Ovary (tissue), 9 donors: ENCODE data around the gene TOMM7. TPM values are rescaled to one million over a fixed set of nuclear protein-coding genes. Genes with fewer than 3 reads are reported as not detected.
"Not testable (repeated sequence)": the region's sequence is repeated elsewhere in the genome, so short reads cannot be mapped to it uniquely, and the experiment has no call there.

Source experiments
- DNase-seq, 5 donors: peaks; one replicate each; pipeline ENCODE4 v3.0.0-alpha.2; 2019 to 2020
- H3K27ac ChIP-seq, 2 donors: fragments of 200-600 bp; one replicate each; pipeline versions ENCODE4 v1.5.1 to v1.8.0; 2019 to 2022
- H3K27me3 ChIP-seq: fragments of 200-600 bp; one replicate; pipeline ENCODE4 v1.8.0; 2022
- H3K36me3 ChIP-seq: fragments of 200-600 bp; sonication (generic); one replicate; pipeline ENCODE4 v1.5.1; 2019
- H3K4me1 ChIP-seq: one replicate; pipeline ENCODE4 v1.8.1; 2013; ENCODE audit warnings: mild to moderate bottlenecking, moderate library complexity; ENCODE audit not compliant: insufficient read depth
- H3K4me3 ChIP-seq: fragments of 200-600 bp; sonication (generic); one replicate; pipeline ENCODE4 v1.5.1; 2017
- H3K9me3 ChIP-seq, 2 donors: fragments of 200-600 bp in 1 of 2; sonication (generic) in 1 of 2; one replicate each; pipeline versions ENCODE4 v1.5.1 to v1.8.1; 2013 to 2019; ENCODE audit warnings: mild to moderate bottlenecking in 1 of 2, moderate library complexity in 1 of 2
- EP300 ChIP-seq: sonication (generic); formaldehyde crosslinking; IDR thresholded peaks from one replicate; pipeline ENCODE4 v1.6.1; 2017; ENCODE audit warnings: antibody characterized with exemption
- POLR2A ChIP-seq: fragments of 450-650 bp; IDR thresholded peaks from one replicate; pipeline ENCODE4 v1.6.1; 2017; ENCODE audit warnings: antibody characterized with exemption, mild to moderate bottlenecking, moderate library complexity
- WGBS, 3 donors: extraction: QIAGEN DNeasy Blood & Tissue Kit in 1 of 3; methylation state at CpG; one replicate each; pipeline versions ENCODE4 v1.1.5 to v1.1.7; 2013 to 2017; 5-methylcytosine and 5-hydroxymethylcytosine counted together
- intact Hi-C, 4 donors: fragments of 100-400 bp; cut with DNase I; formaldehyde crosslinking; loops; one replicate each; pipeline versions ENCODE4 v1.11.0 to v1.15.1; 2022 to 2023
- polyA plus RNA-seq, 2 donors: library from polyadenylated mRNA; stranded (reverse); fragments of 200-250 nt in 1 of 2; fragments of 350-450 nt in 1 of 2; fragmentation: Illumina TruSeq in 1 of 2; extraction: RNeasy Lipid Tissue Mini Kit (QIAGEN cat#74804) in 1 of 2; gene quantifications; one replicate each; pipeline ENCODE4 v1.2.3, GENCODE V29; 2013 to 2014
- total RNA-seq, 7 donors: library from RNA; depleted of rRNA in 2 of 7; stranded (reverse); fragments of >200 nt in 2 of 7; fragmentation: NEBNext Ultra II Directional in 3 of 7; extraction: Animal tissue kit (Norgen Biotek cat#: 25700) in 3 of 7; gene quantifications; one replicate each; pipeline versions ENCODE4 v1.1.0 to v1.2.4, GENCODE V29; 2016 to 2023
- TF ChIP-seq, protein P1 (sequence below), 3 donors: fragments of 450-650 bp in 2 of 3; fragments of 200-600 bp in 1 of 3; IDR thresholded peaks; one replicate each; pipeline versions ENCODE4 v1.5.1 to v1.8.0; 2016 to 2022; ENCODE audit warnings: antibody characterized with exemption in 3 of 3, mild to moderate bottlenecking in 1 of 3
- donor health status: DM: no; HTN: no; CAD: no; lungs with moderate emphysema.
- donor health status: DM: no; HTN: no; CAD: no.
- donor health status: Bipolar disorder and iron deficiency.
- donor health status: DM: yes; HTN: yes; CAD: no.
- donor health status: DM: no; HTN: no; CAD: no.
- donor health status: DM: yes; HTN: yes; CAD: no.

Gene TOMM7
- total and polyA plus RNA-seq, 9 donors, result 267 to 869 (median 586) TPM

DNA sequence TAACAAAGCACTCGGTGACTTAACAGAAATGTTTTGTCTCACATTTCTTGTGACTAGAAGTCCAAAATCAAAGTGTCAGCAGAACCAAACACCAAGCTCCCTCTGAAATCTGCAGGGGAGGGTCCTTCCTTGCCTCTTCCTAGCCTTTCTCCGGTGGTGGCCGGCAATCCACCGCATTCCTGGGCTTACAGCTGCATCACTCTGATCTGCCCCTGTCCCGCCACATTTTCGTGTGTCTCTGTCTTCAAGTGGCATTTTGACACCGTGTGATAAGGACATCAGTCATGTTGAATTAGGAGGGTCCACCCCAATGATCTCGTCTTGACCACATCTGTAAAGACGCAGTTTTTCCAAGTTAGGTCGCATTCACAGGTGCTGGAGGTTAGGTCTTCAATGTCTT is 30.5 kb upstream of the TOMM7 start:
- Histone ChIP-seq H3K36me3 (no peaks in the 10 kb centered on the region), H3K4me1 (peaks cover 6% of the 10 kb centered on the region), H3K4me3 (no peak overlapping the region), H3K27ac (no peak overlapping the region), H3K27me3 (no peaks in the 10 kb centered on the region), H3K9me3 (no peaks in the 10 kb centered on the region)
- intact Hi-C loops, result loop anchor here in 2 of 4 donors (10.0 kb wide), 1 partner anchor 162 kb away; the partner anchor contains the start of gene HYCC1 (in 2 of the 2)
- no peak for TF ChIP-seq EP300
- TF ChIP-seq POLR2A, result no peak
- TF ChIP-seq, protein P1, sequence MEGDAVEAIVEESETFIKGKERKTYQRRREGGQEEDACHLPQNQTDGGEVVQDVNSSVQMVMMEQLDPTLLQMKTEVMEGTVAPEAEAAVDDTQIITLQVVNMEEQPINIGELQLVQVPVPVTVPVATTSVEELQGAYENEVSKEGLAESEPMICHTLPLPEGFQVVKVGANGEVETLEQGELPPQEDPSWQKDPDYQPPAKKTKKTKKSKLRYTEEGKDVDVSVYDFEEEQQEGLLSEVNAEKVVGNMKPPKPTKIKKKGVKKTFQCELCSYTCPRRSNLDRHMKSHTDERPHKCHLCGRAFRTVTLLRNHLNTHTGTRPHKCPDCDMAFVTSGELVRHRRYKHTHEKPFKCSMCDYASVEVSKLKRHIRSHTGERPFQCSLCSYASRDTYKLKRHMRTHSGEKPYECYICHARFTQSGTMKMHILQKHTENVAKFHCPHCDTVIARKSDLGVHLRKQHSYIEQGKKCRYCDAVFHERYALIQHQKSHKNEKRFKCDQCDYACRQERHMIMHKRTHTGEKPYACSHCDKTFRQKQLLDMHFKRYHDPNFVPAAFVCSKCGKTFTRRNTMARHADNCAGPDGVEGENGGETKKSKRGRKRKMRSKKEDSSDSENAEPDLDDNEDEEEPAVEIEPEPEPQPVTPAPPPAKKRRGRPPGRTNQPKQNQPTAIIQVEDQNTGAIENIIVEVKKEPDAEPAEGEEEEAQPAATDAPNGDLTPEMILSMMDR (IDR thresholded peaks at IDR 0.05), result no peak
- WGBS, 3 donors, result 83 to 91% (median 86%) methylated on average over 10 of the region's 10 CpGs
- peak in 1 of 5 donors; percentile 20 for DNase-seq

DNA sequence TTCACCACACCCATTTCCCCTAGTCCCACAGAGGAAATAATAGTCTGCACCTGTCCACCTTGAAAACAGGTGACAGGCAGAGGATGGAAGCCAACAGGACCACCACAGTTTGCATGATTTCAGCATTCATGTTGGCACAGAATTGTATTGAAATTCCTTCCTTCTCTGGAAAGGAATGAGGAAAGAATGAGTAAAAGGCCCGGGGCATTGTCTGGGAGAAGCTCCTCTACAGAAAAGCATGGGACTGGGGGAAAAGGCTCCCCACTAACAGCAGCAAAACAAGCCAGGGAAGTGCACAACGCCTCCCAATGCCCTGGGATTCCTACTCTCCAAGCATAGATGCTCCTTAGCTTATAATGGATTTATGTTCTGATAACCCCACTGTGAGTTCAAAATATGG is 28.5 kb upstream of the TOMM7 start:
- intact Hi-C loops, result loop anchor here in 2 of 4 donors (10.0 kb wide), 1 partner anchor 164 kb away; the partner anchor contains the start of gene HYCC1 (in 2 of the 2)
- no peaks in the 10 kb centered on the region for H3K36me3 ChIP-seq
- no peak overlapping the region for H3K4me3 ChIP-seq
- H3K27me3 ChIP-seq, result no peaks in the 10 kb centered on the region
- no peak for DNase-seq
- TF ChIP-seq POLR2A, result no peak
- TF ChIP-seq, protein P1 (IDR thresholded peaks at IDR 0.05), result no peak
- no peak for TF ChIP-seq EP300
- H3K9me3 ChIP-seq, result no peaks in the 10 kb centered on the region
- 53 to 78% (median 63%) methylated on average over 2 of the region's 2 CpGs for WGBS, 3 donors
- peaks cover 6% of the 10 kb centered on the region for H3K4me1 ChIP-seq
- H3K27ac ChIP-seq, result no peak overlapping the region

DNA sequence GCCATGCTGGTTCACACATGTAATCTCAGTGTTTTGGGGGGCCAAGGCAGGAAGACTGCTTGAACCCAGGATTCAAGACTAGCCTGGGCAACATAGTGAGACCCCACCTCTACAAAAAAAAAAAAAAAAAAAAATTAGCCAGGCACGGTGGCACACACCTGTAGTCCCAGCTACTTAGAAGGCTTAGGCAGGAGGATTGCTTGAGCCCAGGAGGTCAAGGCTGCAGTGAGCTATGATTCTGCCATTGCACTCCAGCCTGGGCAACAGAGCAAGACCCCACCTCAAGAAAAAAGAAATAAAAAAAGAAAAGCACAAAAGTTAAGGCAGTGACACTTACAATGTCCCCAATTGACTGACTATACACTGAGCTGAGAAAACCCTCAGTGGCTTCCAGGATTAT is 27.7 kb upstream of the TOMM7 start:
- not testable (repeated sequence) for H3K27me3 ChIP-seq
- WGBS, 3 donors, result 77 to 96% (median 85%) methylated on average over 1 of the region's 1 CpG
- intact Hi-C loops, result loop anchor here in 2 of 4 donors (10.0 kb wide), 1 partner anchor 164 kb away; the partner anchor contains the start of gene HYCC1 (in 2 of the 2)

DNA sequence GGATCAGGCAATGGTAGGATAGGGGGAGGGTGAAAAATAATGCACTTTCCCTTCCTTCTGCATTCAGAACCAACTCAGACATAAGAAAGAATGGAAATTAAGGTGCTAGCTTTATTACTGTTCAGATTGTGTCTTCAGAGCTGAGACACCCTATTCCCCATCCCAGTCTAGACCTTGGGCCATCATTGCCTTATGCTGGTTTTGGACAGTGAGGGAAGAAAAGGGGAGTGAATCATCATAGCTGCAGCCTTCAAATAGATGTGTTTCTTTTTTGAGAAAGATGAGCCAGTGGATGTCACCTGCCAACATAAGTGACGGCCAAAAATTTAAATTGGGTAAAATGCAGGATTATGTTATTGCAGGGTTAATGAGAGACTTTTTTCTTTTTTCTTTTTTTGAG is 27.0 kb upstream of the TOMM7 start:
- no peak overlapping the region for H3K4me3 ChIP-seq
- H3K27ac ChIP-seq, result no peak overlapping the region
- H3K36me3 ChIP-seq, result no peaks in the 10 kb centered on the region
- no peak for DNase-seq
- no peaks in the 10 kb centered on the region for H3K9me3 ChIP-seq
- H3K4me1 ChIP-seq, result no peaks in the 10 kb centered on the region
- 52 to 94% (median 81%) methylated on average over 1 of the region's 1 CpG for WGBS, 3 donors
- TF ChIP-seq, protein P1 (IDR thresholded peaks at IDR 0.05), result no peak
- TF ChIP-seq POLR2A (no peak), EP300 (no peak)
- intact Hi-C loops, result loop anchor here in 2 of 4 donors (10.0 kb wide), 1 partner anchor 165 kb away; the partner anchor contains the start of gene HYCC1 (in 2 of the 2)
- H3K27me3 ChIP-seq, result no peaks in the 10 kb centered on the region

More for the DNA sequence above, 27.7 kb upstream of the TOMM7 start:
- H3K36me3 ChIP-seq, DNase-seq, H3K9me3 ChIP-seq, H3K27ac ChIP-seq, H3K4me3 ChIP-seq, H3K4me1 ChIP-seq: not testable (repeated sequence)

DNA sequence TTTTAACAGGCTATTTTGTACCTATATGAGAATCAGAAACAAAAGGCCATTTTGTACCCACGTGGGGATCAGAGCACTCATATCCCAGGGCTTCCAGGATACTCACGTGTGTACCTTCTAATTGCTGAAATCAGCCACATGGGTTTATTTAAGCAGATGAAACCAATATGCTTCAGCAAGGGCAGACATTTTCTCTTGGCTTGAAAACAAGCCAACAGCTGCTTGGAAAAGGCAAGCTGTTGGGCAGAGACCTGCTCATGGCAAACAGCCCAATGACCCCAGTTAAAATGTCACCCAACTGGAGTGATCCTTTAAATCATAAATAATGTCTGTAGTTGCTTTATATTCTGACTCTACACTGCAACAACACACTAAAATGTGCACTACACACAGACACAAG is 26.5 kb upstream of the TOMM7 start:
- H3K4me3 ChIP-seq, result no peak overlapping the region
- no peaks in the 10 kb centered on the region for H3K9me3 ChIP-seq
- 5 to 11% (median 6%) methylated on average over 2 of the region's 2 CpGs for WGBS, 3 donors
- H3K4me1 ChIP-seq, result no peaks in the 10 kb centered on the region
- no peaks in the 10 kb centered on the region for H3K27me3 ChIP-seq
- TF ChIP-seq POLR2A, result no peak
- TF ChIP-seq, protein P1 (IDR thresholded peaks at IDR 0.05), result no peak
- no peak for TF ChIP-seq EP300
- H3K27ac ChIP-seq, result no peak overlapping the region
- DNase-seq, result no peak
- intact Hi-C loops, result no loop called here
- no peaks in the 10 kb centered on the region for H3K36me3 ChIP-seq
